ENCODE data around the gene HOXD8.

- TF ChIP-seq JUN (IDR thresholded peaks at IDR 0.05; ENCODE audit: borderline replicate concordance, low read depth, low read length), result no peak
- TF ChIP-seq JUN (CRISPR knock-in tag; IDR thresholded peaks at IDR 0.05; ENCODE audit: borderline replicate concordance), result no peak
- no peak for TF ChIP-seq TBP (optimal IDR thresholded peaks at IDR 0.05; ENCODE audit: low read depth, low read length)
- TF ChIP-seq POLR3G (IDR thresholded peaks at IDR 0.05; ENCODE audit: extremely low read depth, insufficient read length, insufficient replicate concordance), result no peak
- no peak for TF ChIP-seq POLR2AphosphoS5 (IDR thresholded peaks at IDR 0.05; ENCODE audit: control insufficient read depth, insufficient read depth, low read depth, low read length)
- no peak for TF ChIP-seq ZBTB33 (CRISPR knock-in tag; IDR thresholded peaks at IDR 0.05)
- no peak for TF ChIP-seq POLR2A (conservative IDR thresholded peaks at IDR 0.05)
- no peak for TF ChIP-seq FOXK1 (CRISPR knock-in tag; IDR thresholded peaks at IDR 0.05; ENCODE audit: borderline replicate concordance)
- TF ChIP-seq RBM34 (IDR thresholded peaks at IDR 0.05; ENCODE audit: borderline replicate concordance, insufficient read depth, low read length), result no peak
- TF ChIP-seq PHF8 (IDR thresholded peaks at IDR 0.05; ENCODE audit: borderline replicate concordance, low read length), result no peak
These were observed 42.0 kb downstream of the HOXD8 start for GRCh38 chr2:176171351-176172006.

Data from K562 (cell line).